Measurements from ENCODE around the gene ADAMTS12. TPM values are rescaled to one million over a fixed set of nuclear protein-coding genes. Genes with fewer than 3 reads are reported as not detected.

The ADAMTS12 gene
- total RNA-seq, 6 experiments from 2014 or later = 42.2 to 49.7 (median 47.2) TPM

- peaks cover 39% of the 10 kb centered on the region for H3K36me3 Mint-ChIP-seq (ENCODE audit: low read depth)
- no peak for TF ChIP-seq CTCF (IDR thresholded peaks at IDR 0.05)
- no peaks in the 10 kb centered on the region for H3K27me3 Mint-ChIP-seq (ENCODE audit: insufficient read depth)
- no peak for DNase-seq
- no peak overlapping the region for H3K4me3 Mint-ChIP-seq
- H3K4me1 Mint-ChIP-seq (ENCODE audit: low read depth) = peaks cover 91% of the 10 kb centered on the region
- no peak overlapping the region for H3K27ac Mint-ChIP-seq
- H3K9me3 Mint-ChIP-seq = peaks cover 13% of the 10 kb centered on the region
Measured at GRCh38 chr5:33688066-33688465, 203.7 kb downstream of the ADAMTS12 start.

GRCh38 chr5:33685873-33686755 lies 205.7 kb downstream of the ADAMTS12 start:
- Mint-ChIP-seq H3K36me3 (ENCODE audit: low read depth) (peaks cover 43% of the 10 kb centered on the region), H3K4me1 (ENCODE audit: low read depth) (peaks cover 76% of the 10 kb centered on the region), H3K27ac (no peak overlapping the region), H3K4me3 (no peak overlapping the region; the same call in 1 of the 2 replicates), H3K9me3 (no peaks in the 10 kb centered on the region), H3K27me3 (ENCODE audit: insufficient read depth) (peaks cover 2% of the 10 kb centered on the region; the same call in 1 of the 2 replicates)
- no peak for DNase-seq
- no peak for TF ChIP-seq CTCF (IDR thresholded peaks at IDR 0.05)

- H3K36me3 Mint-ChIP-seq (ENCODE audit: low read depth) = peaks cover 52% of the 10 kb centered on the region
- peaks cover 2% of the 10 kb centered on the region; the same call in 1 of the 2 replicates for H3K27me3 Mint-ChIP-seq (ENCODE audit: insufficient read depth)
- no peak overlapping the region for H3K27ac Mint-ChIP-seq
- no peak for TF ChIP-seq CTCF (IDR thresholded peaks at IDR 0.05)
- H3K4me1 Mint-ChIP-seq (ENCODE audit: low read depth) = peaks cover 72% of the 10 kb centered on the region
- DNase-seq = no peak
- no peaks in the 10 kb centered on the region for H3K9me3 Mint-ChIP-seq
- no peak overlapping the region for H3K4me3 Mint-ChIP-seq
Measured at GRCh38 chr5:33684496-33685159, 207.2 kb downstream of the ADAMTS12 start.

GRCh38 chr5:33679791-33680190 lies 212.0 kb downstream of the ADAMTS12 start:
- no peak for TF ChIP-seq CTCF (IDR thresholded peaks at IDR 0.05)
- Mint-ChIP-seq H3K4me3 (peak overlapping the region; percentile 56), H3K4me1 (ENCODE audit: low read depth) (peaks cover 37% of the 10 kb centered on the region), H3K27me3 (ENCODE audit: insufficient read depth) (peaks cover 2% of the 10 kb centered on the region; the same call in 1 of the 2 replicates), H3K27ac (peak overlapping the region; percentile 84), H3K36me3 (ENCODE audit: low read depth) (peaks cover 57% of the 10 kb centered on the region), H3K9me3 (no peaks in the 10 kb centered on the region)
- peak; percentile 46 for DNase-seq

- H3K27ac Mint-ChIP-seq = no peak overlapping the region
Measured at GRCh38 chr5:33675958-33676464, 215.8 kb downstream of the ADAMTS12 start.

More at GRCh38 chr5:33675958-33676464, 215.8 kb downstream of the ADAMTS12 start:
- Mint-ChIP-seq H3K4me1 (ENCODE audit: low read depth) (peaks cover 17% of the 10 kb centered on the region), H3K9me3 (no peaks in the 10 kb centered on the region), H3K36me3 (ENCODE audit: low read depth) (peaks cover 27% of the 10 kb centered on the region), H3K27me3 (ENCODE audit: insufficient read depth) (no peaks in the 10 kb centered on the region), H3K4me3 (no peak overlapping the region)
- no peak for TF ChIP-seq CTCF (IDR thresholded peaks at IDR 0.05)
- DNase-seq = no peak
